PC-3 (cell line): ENCODE measurements around the gene NPNT.

Experiments
- EZH2 ChIP-seq: fragments of 300-600 bp; sonication (generic); IDR thresholded peaks from one replicate; pipeline ENCODE4 v1.6.1; 2017; ENCODE audit warnings: antibody characterized with exemption, mild to moderate bottlenecking, low read length; ENCODE audit not compliant: unreplicated experiment
- EZH2phosphoT487 ChIP-seq: fragments of 300-600 bp; sonication (generic); IDR thresholded peaks from 2 replicates; pipeline ENCODE4 v1.6.1; 2018; ENCODE audit warnings: mild to moderate bottlenecking, antibody characterized with exemption, low read length, borderline replicate concordance
- TF ChIP-seq, protein P1 (sequence below): fragments of 300-600 bp; sonication (generic); conservative IDR thresholded peaks from 2 replicates; pipeline ENCODE4 v1.5.1; 2017; ENCODE audit warnings: antibody characterized with exemption, low read depth, mild to moderate bottlenecking, low read length

- TF ChIP-seq, protein P1, sequence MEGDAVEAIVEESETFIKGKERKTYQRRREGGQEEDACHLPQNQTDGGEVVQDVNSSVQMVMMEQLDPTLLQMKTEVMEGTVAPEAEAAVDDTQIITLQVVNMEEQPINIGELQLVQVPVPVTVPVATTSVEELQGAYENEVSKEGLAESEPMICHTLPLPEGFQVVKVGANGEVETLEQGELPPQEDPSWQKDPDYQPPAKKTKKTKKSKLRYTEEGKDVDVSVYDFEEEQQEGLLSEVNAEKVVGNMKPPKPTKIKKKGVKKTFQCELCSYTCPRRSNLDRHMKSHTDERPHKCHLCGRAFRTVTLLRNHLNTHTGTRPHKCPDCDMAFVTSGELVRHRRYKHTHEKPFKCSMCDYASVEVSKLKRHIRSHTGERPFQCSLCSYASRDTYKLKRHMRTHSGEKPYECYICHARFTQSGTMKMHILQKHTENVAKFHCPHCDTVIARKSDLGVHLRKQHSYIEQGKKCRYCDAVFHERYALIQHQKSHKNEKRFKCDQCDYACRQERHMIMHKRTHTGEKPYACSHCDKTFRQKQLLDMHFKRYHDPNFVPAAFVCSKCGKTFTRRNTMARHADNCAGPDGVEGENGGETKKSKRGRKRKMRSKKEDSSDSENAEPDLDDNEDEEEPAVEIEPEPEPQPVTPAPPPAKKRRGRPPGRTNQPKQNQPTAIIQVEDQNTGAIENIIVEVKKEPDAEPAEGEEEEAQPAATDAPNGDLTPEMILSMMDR = no peak
- no peak for TF ChIP-seq EZH2phosphoT487
- TF ChIP-seq EZH2 = no peak
Measured at GRCh38 chr4:105994061-105994460, 98.8 kb downstream of the NPNT start.
